Limb (tissue), 2 donors: ENCODE measurements around the gene JCHAIN.
"Not testable (repeated sequence)": the region's sequence is repeated elsewhere in the genome, so short reads cannot be mapped to it uniquely, and the experiment has no call there.

Experiments used
- DNase-seq, 2 donors: peaks; one replicate each; pipeline ENCODE4 v3.0.0-alpha.2; 2016; ENCODE audit errors: extremely low spot score in 2 of 2

JCHAIN gene

GRCh38 chr4:70688795-70689231, 22.5 kb upstream of the JCHAIN start:
- DNase-seq = no peak

- DNase-seq = peak; percentile 97 to 99
Observed at GRCh38 chr4:70687821-70688794, 21.8 kb upstream of the JCHAIN start, which contains the start of gene UTP3. Gene UTP3, plus strand, starts transcription at chr4:70688532. Its CDS starts 146 bp downstream, at chr4:70688678.

DNA sequence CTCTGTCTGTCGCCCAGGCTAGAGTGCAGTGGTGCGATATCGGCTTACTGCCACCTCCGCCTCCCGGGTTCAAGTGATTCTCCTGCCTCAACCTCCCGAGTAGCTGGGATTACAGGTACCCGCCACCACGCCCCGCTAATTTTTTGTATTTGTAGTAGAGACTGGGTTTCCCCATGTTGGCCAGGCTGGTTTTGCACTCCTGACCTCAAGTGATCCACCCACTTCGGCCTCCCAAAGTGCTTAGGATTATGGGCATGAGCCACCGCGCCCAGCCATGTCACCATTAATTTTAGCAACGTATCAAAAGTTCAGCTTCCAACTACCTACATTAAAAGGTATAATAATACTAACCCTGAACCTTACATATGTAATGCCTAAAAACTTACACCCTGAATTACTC, 21.1 kb upstream of the JCHAIN start:
- no peak for DNase-seq

GRCh38 chr4:70682142-70682541, 15.8 kb upstream of the JCHAIN start:
- not testable (repeated sequence) for DNase-seq

GRCh38 chr4:70681704-70682103, 15.4 kb upstream of the JCHAIN start:
- no peak for DNase-seq

DNA sequence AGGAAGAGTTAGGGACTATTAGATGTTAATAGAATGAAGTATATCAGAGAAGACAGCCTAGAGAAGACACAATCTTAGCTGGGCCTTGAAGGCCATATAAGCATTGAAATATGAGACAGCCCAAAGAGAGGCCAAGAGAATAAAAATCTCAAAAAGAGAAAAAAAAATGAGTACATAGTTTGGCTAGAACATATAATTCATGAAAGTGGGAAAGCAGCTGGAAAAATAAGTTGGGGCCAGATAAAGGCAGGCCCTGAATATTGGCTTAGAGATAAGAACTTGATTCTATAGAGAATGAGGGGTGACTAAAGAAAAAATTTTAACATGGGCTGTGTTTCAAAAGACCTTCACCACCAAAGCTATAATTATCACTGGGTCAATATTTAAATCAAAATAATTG, 14.6 kb upstream of the JCHAIN start:
- DNase-seq = no peak

DNA sequence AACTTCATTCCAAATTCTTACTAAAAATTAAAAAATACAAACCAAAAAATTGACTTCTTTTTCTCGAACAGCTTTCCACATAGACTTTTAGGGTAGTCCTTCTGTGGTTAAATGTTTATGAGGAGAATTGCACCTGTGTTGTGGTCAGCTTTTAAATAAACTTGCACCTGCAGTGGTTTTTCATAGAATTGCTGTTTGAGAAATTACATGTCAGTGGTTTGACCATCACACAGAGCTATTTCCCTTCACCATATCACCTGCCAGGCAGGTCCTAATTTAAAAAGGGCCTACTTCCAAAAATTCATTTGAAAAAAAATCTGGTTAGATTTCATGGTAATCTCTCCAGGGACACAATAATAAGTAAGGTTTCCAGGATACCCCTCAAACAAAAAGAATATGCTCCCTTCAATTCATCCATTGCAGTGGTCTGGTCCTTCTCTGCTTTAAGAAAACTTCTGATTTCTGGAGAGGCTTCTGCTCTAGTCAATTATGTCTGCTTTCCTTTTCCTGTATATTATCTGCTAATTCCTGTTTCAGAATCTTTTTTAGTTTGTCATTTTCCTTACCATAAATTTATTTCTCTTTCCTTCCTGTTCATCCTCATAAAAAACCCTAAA, 12.2 kb upstream of the JCHAIN start:
- DNase-seq = no peak

- DNase-seq = no peak
Observed at GRCh38 chr4:70676554-70677090, 10.3 kb upstream of the JCHAIN start.

GRCh38 chr4:70674731-70675130, 8.4 kb upstream of the JCHAIN start:
- DNase-seq = no peak

GRCh38 chr4:70674191-70674590, 7.9 kb upstream of the JCHAIN start:
- no peak for DNase-seq

DNA sequence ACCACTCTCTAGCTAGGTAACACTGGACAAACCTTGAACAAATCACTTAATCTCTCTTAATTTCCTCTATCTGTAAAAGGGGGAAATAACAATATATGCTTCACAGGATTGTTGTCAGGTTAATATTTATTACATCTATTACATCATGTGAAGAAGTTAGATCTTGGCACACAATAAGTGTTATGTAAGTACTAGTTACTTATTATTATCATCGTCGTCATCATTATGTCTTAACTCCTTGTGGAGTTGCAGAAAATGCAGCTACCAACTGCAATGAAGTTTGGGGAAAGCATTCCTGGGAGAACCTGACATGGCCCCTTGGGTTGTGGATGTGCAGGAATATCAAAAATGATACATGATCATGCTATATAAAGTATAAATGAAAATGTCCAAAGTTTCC, 4.8 kb upstream of the JCHAIN start:
- no peak for DNase-seq

DNA sequence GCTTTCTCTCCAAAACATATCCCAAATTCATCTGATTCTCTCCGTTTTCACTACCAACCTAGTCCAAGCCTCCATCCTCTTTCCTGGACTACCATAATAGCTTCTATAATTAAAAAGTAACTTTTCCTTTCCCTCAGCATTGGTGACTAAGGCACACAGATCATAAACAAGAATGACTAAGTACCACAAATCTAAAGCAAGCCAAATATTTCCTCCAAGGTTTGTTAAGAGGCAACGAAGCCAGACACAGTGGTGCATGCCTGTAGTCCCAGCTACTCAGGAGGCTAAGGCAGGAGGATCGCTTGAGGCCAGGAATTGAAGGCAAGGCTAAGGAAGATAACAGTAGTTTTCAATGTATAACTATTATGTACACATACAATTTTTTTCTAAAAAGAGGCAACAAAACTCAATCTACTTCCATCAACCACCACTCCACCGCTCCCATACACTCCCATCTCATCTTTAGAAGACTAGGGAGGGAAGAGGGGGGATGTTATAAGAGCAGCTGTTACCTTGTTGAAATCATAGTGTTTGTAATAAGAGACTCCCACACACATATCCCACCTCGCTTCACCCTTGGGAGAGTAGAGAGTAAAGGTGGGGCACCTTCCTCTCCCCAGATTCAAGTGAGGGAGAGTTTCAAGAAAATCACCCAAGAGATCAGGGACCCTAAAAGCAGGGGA, 4.2 kb upstream of the JCHAIN start:
- DNase-seq = no peak

- DNase-seq = no peak
Observed at GRCh38 chr4:70667740-70668535, 1.6 kb upstream of the JCHAIN start.

- not testable (repeated sequence) for DNase-seq
Observed at GRCh38 chr4:70661309-70661922, 4.9 kb downstream of the JCHAIN start.

DNA sequence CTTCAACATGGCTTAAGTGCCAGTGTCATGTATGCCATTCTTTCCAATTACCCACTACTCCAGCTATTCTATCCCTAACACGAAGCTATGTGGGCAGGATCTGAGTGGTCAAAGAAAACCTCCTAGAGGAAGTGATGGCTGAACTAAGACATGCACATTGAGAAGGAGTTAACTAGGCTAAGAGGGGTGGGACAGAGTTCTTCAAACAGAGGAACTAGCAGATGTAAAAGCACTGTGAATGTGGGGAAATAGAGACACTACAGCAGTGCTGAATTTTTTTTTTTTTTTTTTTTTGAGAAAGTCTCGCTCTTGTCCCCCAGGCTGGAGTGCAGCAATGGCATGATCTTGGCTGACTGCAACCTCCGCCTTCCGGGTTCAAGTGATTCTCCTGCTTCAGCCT, 6.2 kb downstream of the JCHAIN start:
- DNase-seq = no peak

DNA sequence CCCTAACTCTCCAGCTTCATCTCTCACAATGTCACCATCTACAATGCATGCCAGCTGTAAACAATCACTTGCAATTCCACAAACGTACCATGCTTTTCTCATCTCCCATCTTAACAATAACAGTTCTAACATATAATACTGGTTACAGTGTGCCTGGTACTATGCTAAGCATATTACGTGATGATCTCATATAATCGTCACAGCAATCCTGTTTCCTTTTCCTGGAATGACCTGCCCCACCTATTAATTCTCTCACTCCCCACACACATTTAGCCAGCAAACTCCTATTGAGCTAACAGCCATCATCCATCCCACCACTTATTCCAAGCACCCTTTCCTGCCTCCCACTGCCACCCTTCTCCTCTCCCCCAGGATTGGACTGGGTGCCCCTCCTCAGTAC, 7.9 kb downstream of the JCHAIN start:
- DNase-seq = no peak

DNA sequence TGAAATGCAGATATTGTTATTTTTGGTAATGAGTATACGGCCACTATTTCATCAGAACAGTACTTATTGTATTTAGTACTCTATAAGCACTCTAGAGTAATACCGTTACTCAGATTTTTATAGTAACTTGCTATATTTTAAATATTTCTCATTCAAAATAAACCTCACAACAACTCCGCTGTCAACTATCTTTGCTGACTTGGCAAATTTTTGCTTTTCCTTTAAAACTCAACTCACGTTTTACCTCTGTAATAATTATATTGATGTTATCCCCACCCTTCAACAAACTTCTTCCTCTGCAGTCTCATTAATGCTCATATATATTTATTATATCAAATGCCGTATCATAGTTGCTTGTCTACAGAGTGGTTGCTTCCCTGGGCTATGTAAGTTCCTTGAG, 9.0 kb downstream of the JCHAIN start:
- DNase-seq = no peak

DNA sequence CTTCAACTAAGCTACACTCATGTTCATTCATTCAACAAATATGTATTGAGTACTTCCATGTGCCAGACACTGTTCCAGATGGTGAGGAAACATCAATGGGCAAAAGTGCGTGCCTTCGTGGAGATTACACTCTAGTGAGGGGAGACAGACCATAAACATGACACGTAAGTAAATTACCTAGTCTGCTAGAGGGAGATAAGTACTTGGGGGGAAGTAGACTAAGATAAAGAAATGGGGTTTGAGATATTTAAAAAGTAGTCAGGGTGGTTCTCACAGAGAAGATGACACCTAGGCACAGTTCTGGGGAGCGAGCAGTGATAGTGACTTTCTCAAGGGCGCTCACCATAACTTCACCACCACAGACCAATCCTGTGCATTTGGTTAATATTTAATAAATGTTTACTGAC, 11.7 kb downstream of the JCHAIN start:
- DNase-seq = no peak

- peak; percentile 27 to 49 for DNase-seq
Observed at GRCh38 chr4:70651864-70652506, 14.3 kb downstream of the JCHAIN start.

DNA sequence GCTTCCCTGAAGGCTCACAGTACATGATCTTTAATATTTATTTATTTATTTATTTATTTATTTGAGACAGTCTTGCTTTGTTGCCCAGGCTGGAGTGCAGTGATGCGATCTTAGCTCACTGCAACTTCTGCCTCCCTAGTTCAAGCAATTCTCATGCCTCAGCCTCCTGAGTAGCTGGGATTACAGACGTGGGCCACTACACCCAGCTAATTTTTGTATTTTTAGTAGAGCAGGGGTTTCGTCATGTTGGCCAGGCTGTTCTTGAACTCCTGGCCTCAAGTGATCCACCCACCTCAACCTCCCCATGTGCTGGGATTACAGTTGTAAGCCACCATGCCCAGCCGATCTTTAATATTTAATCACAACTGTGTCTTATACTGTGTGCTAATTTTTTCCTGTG, 15.6 kb downstream of the JCHAIN start:
- DNase-seq = not testable (repeated sequence)
